ENCODE data around the gene CLMN. TPM values are rescaled to one million over a fixed set of nuclear protein-coding genes. Genes with fewer than 3 reads are reported as not detected.

Gene CLMN
- total RNA-seq, 1 donor from 2014 or later, result 3.9 TPM

DNA sequence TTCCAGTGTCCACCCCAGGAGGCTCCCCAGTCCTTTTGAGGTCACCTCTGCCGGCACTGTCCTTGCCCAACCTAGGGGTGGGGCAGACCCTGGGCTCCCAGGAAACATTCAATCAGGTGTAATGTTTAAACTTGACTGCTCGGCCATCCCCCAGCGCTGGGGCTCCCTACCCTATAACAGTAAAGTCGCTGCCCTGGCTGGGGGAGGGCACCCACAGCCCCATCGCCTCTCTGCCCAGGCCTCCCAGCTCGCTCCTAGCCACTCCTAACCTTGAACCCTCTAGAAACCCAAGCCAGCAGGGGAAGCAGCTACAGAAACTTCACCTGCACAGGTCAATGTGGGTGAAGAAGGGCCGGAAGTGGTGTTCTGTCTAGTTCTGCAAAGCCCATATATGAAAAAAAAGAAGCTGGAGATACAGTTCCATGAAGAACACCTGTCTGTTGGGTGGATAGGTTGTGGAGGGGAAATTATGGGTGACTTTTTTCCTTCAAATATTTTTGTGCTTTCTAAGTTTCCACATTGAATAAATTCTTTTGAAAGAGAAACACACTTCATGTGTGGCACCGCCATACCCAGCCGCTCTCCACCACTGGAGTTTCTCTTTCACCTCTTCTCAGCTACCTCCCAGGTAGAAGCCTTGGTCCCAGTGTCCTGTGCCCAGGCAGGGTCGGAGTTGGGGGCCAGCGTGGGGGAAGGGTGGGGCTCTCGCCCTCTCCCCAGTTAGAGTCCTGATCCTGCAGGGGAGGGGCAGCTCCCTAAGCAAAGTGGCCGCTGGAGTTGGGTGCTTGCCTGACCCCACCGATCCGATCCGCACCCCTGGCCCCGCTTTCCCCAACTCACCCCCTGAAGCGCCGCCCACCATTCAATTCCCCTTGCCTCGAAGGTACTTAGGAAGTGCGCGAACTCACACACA is 1.1 kb downstream of the CLMN start:
- Histone ChIP-seq H3K27me3 (ENCODE audit: control insufficient read depth, insufficient read depth, low read length) (no peaks in the 10 kb centered on the region), H3K36me3 (ENCODE audit: control insufficient read depth, insufficient read depth, low read length) (no peaks in the 10 kb centered on the region), H3K4me3 (ENCODE audit: low read depth, low read length) (peak overlapping the region; percentile 72)
- DNase-seq (ENCODE audit: low read depth) (no peak), FAIRE-seq (no peak)
- no peak for TF ChIP-seq CTCF (IDR thresholded peaks at IDR 0.05; ENCODE audit: insufficient read depth, low read length, severe bottlenecking)

- TF ChIP-seq CTCF (IDR thresholded peaks at IDR 0.05; ENCODE audit: insufficient read depth, low read length, severe bottlenecking), result no peak
- no peaks in the 10 kb centered on the region for H3K36me3 ChIP-seq (ENCODE audit: control insufficient read depth, insufficient read depth, low read length)
- H3K27me3 ChIP-seq (ENCODE audit: control insufficient read depth, insufficient read depth, low read length), result no peaks in the 10 kb centered on the region
- FAIRE-seq (no peak), DNase-seq (ENCODE audit: low read depth) (no peak)
- H3K4me3 ChIP-seq (ENCODE audit: low read depth, low read length), result no peak overlapping the region
These were observed 1.8 kb downstream of the CLMN start for GRCh38 chr14:95317817-95318343.

GRCh38 chr14:95316821-95317220 is 2.9 kb downstream of the CLMN start:
- FAIRE-seq, result no peak

GRCh38 chr14:95315579-95315978 is 4.1 kb downstream of the CLMN start:
- no peak for TF ChIP-seq CTCF (IDR thresholded peaks at IDR 0.05; ENCODE audit: insufficient read depth, low read length, severe bottlenecking)

More at GRCh38 chr14:95316821-95317220, 2.9 kb downstream of the CLMN start:
- no peak for DNase-seq (ENCODE audit: low read depth)
- Histone ChIP-seq H3K36me3 (ENCODE audit: control insufficient read depth, insufficient read depth, low read length) (no peaks in the 10 kb centered on the region), H3K27me3 (ENCODE audit: control insufficient read depth, insufficient read depth, low read length) (no peaks in the 10 kb centered on the region), H3K4me3 (ENCODE audit: low read depth, low read length) (no peak overlapping the region)
- TF ChIP-seq CTCF (IDR thresholded peaks at IDR 0.05; ENCODE audit: insufficient read depth, low read length, severe bottlenecking), result no peak

GRCh38 chr14:95315156-95315555 is 4.6 kb downstream of the CLMN start:
- DNase-seq (ENCODE audit: low read depth) (no peak), FAIRE-seq (no peak)
- TF ChIP-seq CTCF (IDR thresholded peaks at IDR 0.05; ENCODE audit: insufficient read depth, low read length, severe bottlenecking), result no peak
- Histone ChIP-seq H3K4me3 (ENCODE audit: low read depth, low read length) (no peak overlapping the region), H3K27me3 (ENCODE audit: control insufficient read depth, insufficient read depth, low read length) (no peaks in the 10 kb centered on the region), H3K36me3 (ENCODE audit: control insufficient read depth, insufficient read depth, low read length) (no peaks in the 10 kb centered on the region)

More at GRCh38 chr14:95315579-95315978, 4.1 kb downstream of the CLMN start:
- no peaks in the 10 kb centered on the region for H3K36me3 ChIP-seq (ENCODE audit: control insufficient read depth, insufficient read depth, low read length)
- no peak for FAIRE-seq
- DNase-seq (ENCODE audit: low read depth), result no peak
- H3K4me3 ChIP-seq (ENCODE audit: low read depth, low read length), result no peak overlapping the region
- no peaks in the 10 kb centered on the region for H3K27me3 ChIP-seq (ENCODE audit: control insufficient read depth, insufficient read depth, low read length)
